ENCODE data around the gene ATP6V1G3. TPM values are rescaled to one million over a fixed set of nuclear protein-coding genes. Genes with fewer than 3 reads are reported as not detected.
"Not testable (repeated sequence)": the region's sequence is repeated elsewhere in the genome, so short reads cannot be mapped to it uniquely, and the experiment has no call there.

Gene ATP6V1G3
- total RNA-seq: not detected
- total RNA-seq (2013): not detected

- no peak within 1 kb of the TSS for H3K27ac Mint-ChIP-seq
- DNase-seq (no peak), ATAC-seq (no peak)
- no peaks in the 10 kb centered on the region for H3K9me3 Mint-ChIP-seq
- 80% methylated on average over 1 of the region's 1 CpG for WGBS (ENCODE audit: insufficient coverage)
- no peaks in the 10 kb centered on the region for H3K36me3 Mint-ChIP-seq
- intact Hi-C loops (cut with micrococcal nuclease): no loop called here
- Histone ChIP-seq H3K4me3 (ENCODE audit: low read length) (no peak within 1 kb of the TSS), H3K27ac (ENCODE audit: low read length) (no peak within 1 kb of the TSS), H3K9me3 (ENCODE audit: control insufficient read depth, insufficient read depth, low read length) (no peaks in the 10 kb centered on the region), H3K4me1 (ENCODE audit: control insufficient read depth, insufficient read depth, low read length) (peaks cover 2% of the 10 kb centered on the region), H3K27me3 (ENCODE audit: control insufficient read depth, insufficient read depth, low read length) (no peaks in the 10 kb centered on the region), H3K36me3 (ENCODE audit: control insufficient read depth, insufficient read depth, low read length) (no peaks in the 10 kb centered on the region)
- peaks cover 24 to 28% of the 10 kb centered on the region in 2 donors for H3K4me1 Mint-ChIP-seq
- no peaks in the 10 kb centered on the region for H3K27me3 Mint-ChIP-seq (ENCODE audit: low read depth in 2 of 2)
- TF ChIP-seq CTCF (IDR thresholded peaks at IDR 0.05): no peak
- no peak within 1 kb of the TSS for H3K4me3 Mint-ChIP-seq
Observed at GRCh38 chr1:198540580-198540979, at the start of gene ATP6V1G3. TSS of gene ATP6V1G3 (minus strand) at chr1:198540680. CDS start at chr1:198540650, 30 bp downstream.

- Histone ChIP-seq H3K27me3 (ENCODE audit: control insufficient read depth, insufficient read depth, low read length) (no peaks in the 10 kb centered on the region), H3K4me1 (ENCODE audit: control insufficient read depth, insufficient read depth, low read length) (no peaks in the 10 kb centered on the region), H3K27ac (ENCODE audit: low read length) (no peak overlapping the region), H3K36me3 (ENCODE audit: control insufficient read depth, insufficient read depth, low read length) (no peaks in the 10 kb centered on the region), H3K4me3 (ENCODE audit: low read length) (no peak overlapping the region), H3K9me3 (ENCODE audit: control insufficient read depth, insufficient read depth, low read length) (peaks cover 10% of the 10 kb centered on the region)
- Mint-ChIP-seq H3K4me3 (no peak overlapping the region), H3K9me3 (peaks cover 7 to 10% of the 10 kb centered on the region in 2 donors), H3K27ac (no peak overlapping the region), H3K36me3 (peaks cover 38% of the 10 kb centered on the region), H3K4me1 (peaks cover 0 to 6% of the 10 kb centered on the region in 2 donors), H3K27me3 (ENCODE audit: low read depth in 2 of 2) (no peaks in the 10 kb centered on the region)
- DNase-seq (no peak), ATAC-seq (no peak)
- TF ChIP-seq CTCF (IDR thresholded peaks at IDR 0.05): no peak
- intact Hi-C loops (cut with micrococcal nuclease): no loop called here
Observed at GRCh38 chr1:198588845-198589244, 48.4 kb upstream of the ATP6V1G3 start.

GRCh38 chr1:198584163-198584562 is 43.7 kb upstream of the ATP6V1G3 start:
- intact Hi-C loops (cut with micrococcal nuclease): no loop called here
- WGBS (ENCODE audit: insufficient coverage): 96% methylated on average over 26 of the region's 26 CpGs
- Mint-ChIP-seq H3K9me3 (peaks cover 7 to 14% of the 10 kb centered on the region in 2 donors), H3K27ac (no peak overlapping the region), H3K36me3 (peaks cover 25% of the 10 kb centered on the region), H3K4me3 (no peak overlapping the region), H3K27me3 (ENCODE audit: low read depth in 2 of 2) (no peaks in the 10 kb centered on the region), H3K4me1 (peaks cover 0 to 6% of the 10 kb centered on the region in 2 donors)
- Histone ChIP-seq H3K9me3 (ENCODE audit: control insufficient read depth, insufficient read depth, low read length) (peaks cover 11% of the 10 kb centered on the region), H3K27ac (ENCODE audit: low read length) (no peak overlapping the region), H3K4me3 (ENCODE audit: low read length) (no peak overlapping the region), H3K27me3 (ENCODE audit: control insufficient read depth, insufficient read depth, low read length) (no peaks in the 10 kb centered on the region), H3K4me1 (ENCODE audit: control insufficient read depth, insufficient read depth, low read length) (no peaks in the 10 kb centered on the region), H3K36me3 (ENCODE audit: control insufficient read depth, insufficient read depth, low read length) (no peaks in the 10 kb centered on the region)
- ATAC-seq (no peak), DNase-seq (no peak)
- no peak for TF ChIP-seq CTCF (IDR thresholded peaks at IDR 0.05)

- WGBS (ENCODE audit: insufficient coverage): 100% methylated on average over 4 of the region's 5 CpGs
- H3K27ac ChIP-seq (ENCODE audit: low read length); ATAC-seq; H3K27me3 ChIP-seq (ENCODE audit: control insufficient read depth, insufficient read depth, low read length); H3K4me1 Mint-ChIP-seq; H3K27me3 Mint-ChIP-seq (ENCODE audit: low read depth in 2 of 2); intact Hi-C loops (cut with micrococcal nuclease); H3K4me1 ChIP-seq (ENCODE audit: control insufficient read depth, insufficient read depth, low read length); H3K4me3 ChIP-seq (ENCODE audit: low read length); H3K4me3 Mint-ChIP-seq; H3K27ac Mint-ChIP-seq; DNase-seq; H3K36me3 ChIP-seq (ENCODE audit: control insufficient read depth, insufficient read depth, low read length): not testable (repeated sequence)
- peaks cover 11% of the 10 kb centered on the region for H3K9me3 ChIP-seq (ENCODE audit: control insufficient read depth, insufficient read depth, low read length)
- Mint-ChIP-seq H3K9me3 (peaks cover 5 to 11% of the 10 kb centered on the region in 2 donors), H3K36me3 (peaks cover 17% of the 10 kb centered on the region)
Observed at GRCh38 chr1:198583209-198583802, 42.8 kb upstream of the ATP6V1G3 start.

All from natural killer cell (primary cell).